K562 (cell line): Measurements from ENCODE around the gene SLC16A6. TPM values are rescaled to one million over a fixed set of nuclear protein-coding genes. Genes with fewer than 3 reads are reported as not detected.

ENCODE experiments used
- BRD4 ChIP-seq: fragments of 200-600 bp; sonication (generic); IDR thresholded peaks from 2 replicates; pipeline ENCODE4 v1.6.1; 2017; ENCODE audit warnings: inconsistent platforms
- E2F5 ChIP-seq: sonication (generic); formaldehyde crosslinking; IDR thresholded peaks from 2 replicates; pipeline ENCODE4 v1.8.0; 2022; ENCODE audit warnings: mild to moderate bottlenecking, missing genetic modification reagents
- GTF2F1 ChIP-seq: IDR thresholded peaks from 2 replicates; pipeline ENCODE4 v1.6.1; 2011; ENCODE audit warnings: low read depth, low read length, improper control_type of control experiment
- KDM1A ChIP-seq, 2 experiments: fragments of 450-650 bp; IDR thresholded peaks; 2 replicates each; pipeline ENCODE4 v1.6.1; 2016; ENCODE audit warnings: mild to moderate bottlenecking in 2 of 2
- MCM5 ChIP-seq: fragments of 450-650 bp; IDR thresholded peaks from 2 replicates; pipeline ENCODE4 v1.6.1; 2016; ENCODE audit warnings: low read depth
- MYC ChIP-seq, 2 experiments: fragments of 250-450 bp in 1 of 2; sonication (Bioruptor Pico) in 1 of 2; IDR thresholded peaks; 2 replicates each; pipeline versions ENCODE4 v1.5.1 to v1.6.1; 2012 to 2021; ENCODE audit warnings: low read depth in 2 of 2, borderline replicate concordance in 1 of 2, improper control_type of control experiment in 1 of 2, low read length in 1 of 2, mild to moderate bottlenecking in 1 of 2, moderate library complexity in 1 of 2
- PPARD ChIP-seq: fragments of 250-450 bp; sonication (Bioruptor Pico); IDR thresholded peaks from 2 replicates; pipeline ENCODE4 v1.8.0; 2022; ENCODE audit warnings: inconsistent platforms, mild to moderate bottlenecking, moderate library complexity
- PYGO2 ChIP-seq: fragments of 450-650 bp; IDR thresholded peaks from 2 replicates; pipeline ENCODE4 v1.6.1; 2016; ENCODE audit warnings: mild to moderate bottlenecking, missing genetic modification characterization, moderate library complexity, missing compliant biosample characterization
- SIN3A ChIP-seq, 2 experiments: fragments of 150-350 bp in 1 of 2; IDR thresholded peaks; 2 replicates each; pipeline ENCODE4 v1.6.1; 2011 to 2016; ENCODE audit warnings: borderline replicate concordance in 2 of 2, low read depth in 2 of 2, low read length in 2 of 2, mild to moderate bottlenecking in 2 of 2, moderate library complexity in 2 of 2; ENCODE audit not compliant: control insufficient read depth in 1 of 2
- SIX5 ChIP-seq, 2 experiments: IDR thresholded peaks; 2 replicates each; pipeline ENCODE4 v1.6.1; 2011; ENCODE audit warnings: low read length in 2 of 2, borderline replicate concordance in 1 of 2, low read depth in 1 of 2, mild to moderate bottlenecking in 1 of 2, moderate library complexity in 1 of 2; ENCODE audit not compliant: insufficient read depth in 1 of 2
- SMAD2 ChIP-seq: fragments of 150-350 bp; IDR thresholded peaks from 2 replicates; pipeline ENCODE4 v1.6.1; 2014; ENCODE audit warnings: low read depth, mild to moderate bottlenecking, low read length
- ZBTB33 ChIP-seq: sonication (generic); formaldehyde crosslinking; IDR thresholded peaks from 2 replicates; pipeline ENCODE4 v1.8.1; 2023; ENCODE audit warnings: mild to moderate bottlenecking, missing genetic modification reagents
- ZMIZ1 ChIP-seq, 2 experiments: fragments of 150-350 bp in 1 of 2; IDR thresholded peaks; 2 replicates each; pipeline ENCODE4 v1.6.1; 2012 to 2016; ENCODE audit warnings: low read depth in 2 of 2, low read length in 2 of 2, mild to moderate bottlenecking in 1 of 2, moderate library complexity in 1 of 2
- ZNF12 ChIP-seq: sonication (generic); formaldehyde crosslinking; IDR thresholded peaks from 2 replicates; pipeline ENCODE4 v1.4.0; 2020; ENCODE audit warnings: mild to moderate bottlenecking, missing genetic modification reagents
- ZNF121 ChIP-seq: sonication (generic); formaldehyde crosslinking; conservative IDR thresholded peaks from 2 replicates; pipeline ENCODE4 v1.8.0; 2022; ENCODE audit warnings: missing genetic modification reagents
- ZNF165 ChIP-seq: fragments of 250-450 bp; sonication (Bioruptor Pico); IDR thresholded peaks from 2 replicates; pipeline ENCODE4 v1.4.0; 2020; ENCODE audit warnings: borderline replicate concordance
- ZNF274 ChIP-seq: IDR thresholded peaks from 2 replicates; pipeline ENCODE4 v1.6.1; 2011; ENCODE audit warnings: low read depth, mild to moderate bottlenecking, low read length, moderate library complexity, borderline replicate concordance
- ZNF740 ChIP-seq, 3 experiments: fragments of 200-800 bp in 1 of 3; sonication (Bioruptor generic) in 1 of 3; sonication (generic) in 1 of 3; formaldehyde crosslinking in 1 of 3; IDR thresholded peaks; 2 replicates each; pipeline versions ENCODE4 v1.6.1 to v1.8.0; 2016 to 2022; ENCODE audit warnings: mild to moderate bottlenecking in 2 of 3, missing compliant biosample characterization in 2 of 3, missing genetic modification characterization in 2 of 3, missing genetic modification reagents in 1 of 3
- polyA plus RNA-seq, 8 experiments: library from polyadenylated mRNA; depleted of rRNA in 4 of 8; stranded (reverse) in 5 of 8; unstranded in 3 of 8; fragments of >200 nt; fragmentation: Nextera tagmentation in 2 of 8; fragmentation: Illumina TruSeq in 1 of 8; extraction: Ambion mirVana in 2 of 8; extraction: Trizol in 1 of 8; gene quantifications; 2 replicates each; pipeline versions ENCODE4 v1.2.1 to v1.2.3, GENCODE V29; 2011 to 2014; ENCODE audit warnings: inconsistent platforms in 1 of 8, missing spikeins in 1 of 8
- total RNA-seq, 7 experiments: library from RNA; depleted of rRNA in 6 of 7; stranded (reverse); fragments of >200 nt in 6 of 7; fragmentation: Illumina TruSeq in 2 of 7; extraction: Trizol in 2 of 7; gene quantifications; 2 replicates each; pipeline versions ENCODE4 v1.2.1 to v1.2.3, GENCODE V29; 2011 to 2021; ENCODE audit warnings: low replicate concordance in 1 of 7

The SLC16A6 gene
- total and polyA plus RNA-seq, 9 of the 15 experiments (the other 6 are each of a cell fraction or from before 2014, with no cell fraction given): 0.05 to 0.31 (median 0.15) TPM

GRCh38 chr17:68290955-68291835 is at the start of gene SLC16A6, which contains the start of gene ARSG (continued):
- TF ChIP-seq ZNF12 (no peak), ZNF740 (CRISPR knock-in tag; IDR thresholded peaks at IDR 0.05) (peak; percentile 0; the same call in 1 of the 2 replicates), ZNF740 (tag; IDR thresholded peaks at IDR 0.05) (no peak; a peak in 1 of 4 replicates), SMAD2 (no peak), ZNF274 (no peak), SIX5 (IDR thresholded peaks at IDR 0.05; ENCODE audit: borderline replicate concordance in 1 of 2, insufficient read depth in 1 of 2, low read depth in 1 of 2, low read length in 2 of 2) (no peak), ZNF165 (CRISPR knock-in tag) (no peak), KDM1A (IDR thresholded peaks at IDR 0.05) (no peak), ZNF121 (CRISPR knock-in tag) (no peak), PYGO2 (tag) (no peak), ZMIZ1 (IDR thresholded peaks at IDR 0.05; ENCODE audit: low read depth in 2 of 2, low read length in 2 of 2) (no peak), ZBTB33 (CRISPR knock-in tag) (no peak), MCM5 (no peak), GTF2F1 (no peak), E2F5 (CRISPR knock-in tag) (no peak), MYC (IDR thresholded peaks at IDR 0.05; ENCODE audit: low read depth, low read length) (peak; percentile 99), MYC (CRISPR knock-in tag; IDR thresholded peaks at IDR 0.05; ENCODE audit: borderline replicate concordance, low read depth) (no peak), PPARD (no peak), BRD4 (no peak; the same call in 1 of the 2 replicates), SIN3A (IDR thresholded peaks at IDR 0.05; ENCODE audit: borderline replicate concordance in 2 of 2, control insufficient read depth in 1 of 2, low read depth in 2 of 2, low read length in 2 of 2) (peak; percentile 54 to 72; a peak in 1 of 4 replicates)
